Right atrium auricular region (tissue), 2 donors: ENCODE results near the gene TAGLN2. TPM values are rescaled to one million over a fixed set of nuclear protein-coding genes. Genes with fewer than 3 reads are reported as not detected.

Experiments used
- DNase-seq: peaks from one replicate; pipeline ENCODE4 v3.0.0-alpha.2; 2019; ENCODE audit warnings: low spot score
- H3K27ac ChIP-seq, 2 donors: fragments of 200-600 bp; sonication (generic); 1 replicate in 1 of 2; 2 replicates in 1 of 2; pipeline ENCODE4 v1.5.1; 2016 to 2019
- H3K27me3 ChIP-seq, 2 donors: fragments of 200-600 bp; sonication (generic); one replicate each; pipeline versions ENCODE4 v1.5.1 to v1.6.0; 2017 to 2019
- H3K36me3 ChIP-seq: fragments of 200-600 bp; sonication (generic); one replicate; pipeline ENCODE4 v1.5.1; 2016
- H3K4me1 ChIP-seq, 2 donors: fragments of 200-600 bp; sonication (generic); one replicate each; pipeline versions ENCODE4 v1.5.1 to v1.6.0; 2017 to 2019
- H3K4me3 ChIP-seq, 2 donors: fragments of 200-600 bp; sonication (generic); 1 replicate in 1 of 2; 2 replicates in 1 of 2; pipeline ENCODE4 v1.5.1; 2017 to 2019; ENCODE audit warnings: mild to moderate bottlenecking in 1 of 2, moderate library complexity in 1 of 2
- H3K9me3 ChIP-seq, 2 donors: fragments of 200-600 bp; sonication (generic); one replicate each; pipeline ENCODE4 v1.5.1; 2019
- total RNA-seq, 2 donors: library from RNA; depleted of rRNA; stranded (reverse); fragments of >200 nt; gene quantifications; one replicate each; pipeline ENCODE4 v1.1.0, GENCODE V29; 2016
- TF ChIP-seq, protein P1 (sequence below), 2 donors: fragments of 200-600 bp; sonication (generic); IDR thresholded peaks; one replicate each; pipeline ENCODE4 v1.5.1; 2019; ENCODE audit warnings: antibody characterized with exemption in 2 of 2

TAGLN2 gene
- total RNA-seq, 2 donors from 2014 or later = 124 to 235 TPM

DNA sequence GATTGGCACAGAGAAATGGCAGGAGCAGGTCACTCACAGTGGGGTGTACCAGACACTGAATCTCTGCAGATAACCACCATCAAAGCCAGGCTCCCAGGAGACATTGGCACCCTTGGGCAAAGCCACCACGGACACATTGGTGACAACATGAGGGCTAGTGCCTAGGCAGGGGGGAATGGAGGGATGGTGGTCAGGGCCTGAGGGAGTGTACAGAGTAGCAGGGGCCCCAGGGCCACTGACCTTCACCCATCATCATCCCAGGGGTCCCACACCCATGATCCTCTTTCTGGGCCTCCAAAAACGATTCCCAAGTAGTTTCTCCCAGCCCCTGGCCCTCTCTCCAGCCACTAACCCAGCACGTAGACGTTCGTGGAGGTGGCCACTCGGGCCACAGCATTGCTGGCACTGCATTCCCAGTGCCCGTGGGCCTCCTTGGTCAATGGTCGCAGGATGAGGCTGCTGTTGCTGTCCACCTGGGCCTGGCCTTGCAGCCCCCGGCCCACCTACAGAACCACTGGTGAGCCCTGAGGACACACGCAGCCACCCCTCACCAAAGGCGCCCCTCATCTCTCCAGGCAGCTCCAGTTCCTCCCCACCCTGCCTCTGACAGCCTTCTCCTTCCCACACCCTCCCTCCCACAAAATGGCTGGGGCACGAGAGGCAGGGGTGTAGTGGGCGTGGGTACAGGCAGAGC is 5.9 kb upstream of the TAGLN2 start:
- H3K36me3 ChIP-seq = no peaks in the 10 kb centered on the region
- H3K4me1 ChIP-seq = peaks cover 0 to 8% of the 10 kb centered on the region in 2 donors
- H3K27ac ChIP-seq = no peak overlapping the region
- H3K27me3 ChIP-seq = no peaks in the 10 kb centered on the region
- DNase-seq = no peak
- no peak overlapping the region for H3K4me3 ChIP-seq
- TF ChIP-seq, protein P1, sequence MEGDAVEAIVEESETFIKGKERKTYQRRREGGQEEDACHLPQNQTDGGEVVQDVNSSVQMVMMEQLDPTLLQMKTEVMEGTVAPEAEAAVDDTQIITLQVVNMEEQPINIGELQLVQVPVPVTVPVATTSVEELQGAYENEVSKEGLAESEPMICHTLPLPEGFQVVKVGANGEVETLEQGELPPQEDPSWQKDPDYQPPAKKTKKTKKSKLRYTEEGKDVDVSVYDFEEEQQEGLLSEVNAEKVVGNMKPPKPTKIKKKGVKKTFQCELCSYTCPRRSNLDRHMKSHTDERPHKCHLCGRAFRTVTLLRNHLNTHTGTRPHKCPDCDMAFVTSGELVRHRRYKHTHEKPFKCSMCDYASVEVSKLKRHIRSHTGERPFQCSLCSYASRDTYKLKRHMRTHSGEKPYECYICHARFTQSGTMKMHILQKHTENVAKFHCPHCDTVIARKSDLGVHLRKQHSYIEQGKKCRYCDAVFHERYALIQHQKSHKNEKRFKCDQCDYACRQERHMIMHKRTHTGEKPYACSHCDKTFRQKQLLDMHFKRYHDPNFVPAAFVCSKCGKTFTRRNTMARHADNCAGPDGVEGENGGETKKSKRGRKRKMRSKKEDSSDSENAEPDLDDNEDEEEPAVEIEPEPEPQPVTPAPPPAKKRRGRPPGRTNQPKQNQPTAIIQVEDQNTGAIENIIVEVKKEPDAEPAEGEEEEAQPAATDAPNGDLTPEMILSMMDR (IDR thresholded peaks at IDR 0.05) = no peak
- no peaks in the 10 kb centered on the region for H3K9me3 ChIP-seq

GRCh38 chr1:159930634-159931033 is 5.3 kb upstream of the TAGLN2 start:
- Histone ChIP-seq H3K27ac (no peak overlapping the region), H3K4me3 (no peak overlapping the region), H3K9me3 (no peaks in the 10 kb centered on the region), H3K4me1 (peaks cover 0 to 10% of the 10 kb centered on the region in 2 donors), H3K36me3 (no peaks in the 10 kb centered on the region), H3K27me3 (no peaks in the 10 kb centered on the region)
- no peak for DNase-seq
- TF ChIP-seq, protein P1 (IDR thresholded peaks at IDR 0.05) = no peak

DNA sequence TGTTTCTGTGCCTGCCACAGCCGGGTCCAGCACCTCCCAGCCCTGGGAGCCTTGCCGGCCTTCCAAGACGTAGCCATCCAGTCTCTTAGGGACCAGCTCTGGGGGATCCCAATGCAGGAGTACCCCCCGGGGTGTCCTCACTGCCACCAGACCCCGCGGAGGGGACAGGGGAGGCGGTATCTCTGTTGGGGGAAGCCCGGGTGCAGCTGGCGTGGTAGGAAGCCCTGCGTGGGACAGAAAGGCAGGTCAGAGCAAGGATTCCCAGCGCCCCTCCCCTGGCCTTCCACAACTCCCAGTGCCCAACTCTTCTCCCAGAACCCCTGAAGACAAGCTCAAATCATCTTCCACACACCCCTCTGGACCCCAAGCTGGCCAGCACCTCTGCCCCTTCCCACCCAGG is 4.9 kb upstream of the TAGLN2 start:
- peaks cover 0 to 11% of the 10 kb centered on the region in 2 donors for H3K4me1 ChIP-seq
- TF ChIP-seq, protein P1 (IDR thresholded peaks at IDR 0.05) = no peak
- H3K36me3 ChIP-seq = no peaks in the 10 kb centered on the region
- H3K27ac ChIP-seq = no peak overlapping the region
- no peak overlapping the region for H3K4me3 ChIP-seq
- H3K9me3 ChIP-seq = no peaks in the 10 kb centered on the region
- DNase-seq = no peak
- no peaks in the 10 kb centered on the region for H3K27me3 ChIP-seq

DNA sequence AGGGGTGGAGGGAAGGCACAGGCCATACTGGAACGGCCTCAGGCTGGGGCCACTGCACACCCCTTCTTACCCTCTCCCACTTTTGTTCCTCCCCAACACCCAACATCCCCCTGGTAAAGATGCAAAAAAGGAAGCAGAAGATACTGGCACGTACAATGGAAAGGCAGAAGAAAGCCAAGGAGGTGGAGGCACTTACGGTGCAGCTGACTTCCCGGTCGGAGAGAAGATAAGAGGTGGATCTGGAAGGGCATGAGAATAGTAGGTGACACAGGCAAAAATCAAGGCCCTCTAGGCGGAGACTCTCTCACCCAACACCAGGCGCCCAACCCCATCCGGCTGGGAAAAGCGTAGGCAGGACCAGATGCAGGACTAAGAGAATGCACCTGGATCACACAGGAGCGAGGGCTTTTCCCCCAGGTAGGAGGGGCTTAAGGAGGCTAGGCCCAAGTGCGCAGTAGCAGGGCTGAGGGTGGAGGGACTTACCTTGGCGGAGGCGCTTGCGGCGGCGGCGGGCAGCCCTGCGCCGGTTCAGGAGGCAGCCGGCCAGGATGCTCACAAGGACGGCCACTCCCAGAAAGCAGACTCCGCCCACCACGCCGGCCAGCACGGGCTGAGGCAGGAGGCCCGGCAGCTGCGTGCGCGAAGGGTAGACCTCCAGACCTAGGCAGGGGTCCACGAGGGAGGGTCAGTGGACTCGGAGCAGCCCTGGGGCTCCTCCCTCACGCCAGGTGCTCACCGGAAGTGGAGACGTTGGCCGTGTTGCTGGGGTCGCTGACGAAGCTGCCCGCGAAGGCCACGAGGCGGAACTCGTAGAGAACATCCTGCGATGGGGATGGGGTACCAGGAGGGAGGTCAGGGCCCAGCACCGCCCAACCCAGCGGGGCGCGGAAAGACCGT is 4.1 kb upstream of the TAGLN2 start:
- Histone ChIP-seq H3K9me3 (no peaks in the 10 kb centered on the region), H3K4me1 (peaks cover 0 to 11% of the 10 kb centered on the region in 2 donors), H3K36me3 (no peaks in the 10 kb centered on the region), H3K4me3 (no peak overlapping the region), H3K27me3 (no peaks in the 10 kb centered on the region), H3K27ac (no peak overlapping the region)
- TF ChIP-seq, protein P1 (IDR thresholded peaks at IDR 0.05) = no peak
- no peak for DNase-seq

DNA sequence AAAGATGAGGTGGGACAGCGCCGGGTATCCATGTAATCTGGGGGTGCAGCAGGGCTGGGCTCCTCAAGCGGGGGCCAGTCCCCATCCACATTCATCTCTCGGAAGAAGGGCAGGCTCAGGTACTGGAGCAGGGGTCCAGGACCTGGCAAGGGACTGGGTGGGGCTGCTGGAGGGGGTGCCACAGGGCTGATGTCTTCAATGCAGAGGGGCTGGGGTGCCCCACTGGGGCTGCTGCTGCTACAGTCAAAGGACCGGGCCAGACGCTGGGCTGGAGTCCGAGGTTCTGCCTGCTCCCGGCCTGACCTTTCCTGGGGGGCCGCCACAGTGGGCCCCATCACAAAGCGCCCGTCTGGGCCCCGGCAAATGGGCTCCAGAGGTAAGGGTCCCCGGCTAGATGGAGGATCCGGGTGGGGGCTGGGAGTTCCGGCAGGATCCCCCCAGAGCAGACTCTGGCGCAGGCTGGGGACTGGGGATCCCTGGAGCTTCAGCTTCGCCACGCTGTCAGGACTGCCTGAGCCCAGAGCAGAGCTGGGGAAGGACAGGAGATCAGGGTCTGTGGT is 3.3 kb upstream of the TAGLN2 start:
- TF ChIP-seq, protein P1 (IDR thresholded peaks at IDR 0.05) = no peak
- H3K36me3 ChIP-seq = no peaks in the 10 kb centered on the region
- no peak overlapping the region for H3K4me3 ChIP-seq
- peaks cover 0 to 17% of the 10 kb centered on the region in 2 donors for H3K4me1 ChIP-seq
- H3K27me3 ChIP-seq = no peaks in the 10 kb centered on the region
- DNase-seq = no peak
- no peaks in the 10 kb centered on the region for H3K9me3 ChIP-seq
- no peak overlapping the region for H3K27ac ChIP-seq
